Activated T-helper 1 cell treated with Interleukin-2 at 50 U/mL for 16 hours (primary cell): ENCODE measurements around the gene C9orf78.

Source experiments
- DNase-seq: peaks from one replicate; pipeline ENCODE4 v3.0.0-alpha.2; 2020; ENCODE audit warnings: low read depth

The C9orf78 gene

DNA sequence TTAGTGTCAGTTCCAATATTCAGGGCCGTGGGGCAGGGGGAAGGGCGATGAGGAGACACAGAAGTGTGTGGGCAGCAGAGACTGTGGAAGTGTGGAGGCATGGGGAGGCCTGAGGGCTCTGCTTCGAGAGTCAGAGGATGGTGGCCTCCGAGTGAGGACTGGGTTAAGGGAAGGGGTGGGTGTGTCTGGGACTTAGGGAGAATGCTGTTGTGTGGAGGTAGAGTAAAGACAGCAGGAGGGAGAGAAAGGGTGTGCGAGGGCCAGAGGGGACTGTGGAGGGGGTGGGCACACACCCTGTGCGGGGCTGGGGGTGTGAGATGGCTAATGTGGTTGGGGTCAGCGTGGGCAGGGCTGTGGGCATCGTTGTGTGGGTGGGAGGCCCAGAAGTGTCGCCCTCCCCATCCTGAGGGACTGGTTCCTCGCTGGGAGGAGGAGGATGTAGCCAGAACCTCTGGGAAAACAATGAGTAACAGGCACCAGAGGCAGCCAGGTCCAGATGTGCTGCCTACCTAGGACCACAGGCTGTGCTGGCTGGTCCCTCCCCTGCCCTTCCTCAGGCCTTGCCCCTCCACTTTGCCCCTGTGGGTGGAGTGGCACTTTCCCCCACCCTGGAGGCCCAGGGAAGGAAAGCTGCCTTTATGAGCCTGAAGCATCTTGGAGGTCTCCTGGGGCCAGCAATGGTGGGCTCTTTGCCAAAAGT is 4.4 kb upstream of the C9orf78 start:
- DNase-seq, result no peak

DNA sequence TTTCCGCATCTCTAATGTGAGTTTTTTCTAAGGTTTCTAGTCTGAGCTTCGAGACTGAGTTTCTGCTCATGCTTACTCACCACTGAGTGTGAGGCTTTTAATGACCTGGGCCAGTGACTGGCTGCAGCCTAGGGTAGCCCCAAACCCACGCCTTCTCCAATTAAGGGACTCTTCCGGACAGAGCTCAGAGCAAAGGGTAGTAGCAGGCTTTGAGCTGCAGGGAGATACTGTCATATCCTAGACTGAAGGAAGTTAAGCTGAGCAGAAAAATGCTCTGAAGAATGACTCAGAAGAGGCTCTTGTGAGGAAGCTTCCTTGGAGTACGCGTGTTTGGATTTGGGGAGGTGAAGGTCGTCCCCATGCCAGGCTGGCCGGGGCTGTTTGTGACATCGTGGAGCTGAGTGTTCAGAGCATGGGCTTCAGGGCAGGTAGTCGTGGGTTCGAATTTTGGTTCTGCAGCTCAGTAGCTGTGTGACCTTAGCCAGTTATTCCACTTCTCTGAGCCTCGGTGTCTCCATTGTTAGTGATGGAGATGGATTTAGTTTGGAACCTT is 3.7 kb upstream of the C9orf78 start:
- no peak for DNase-seq

DNA sequence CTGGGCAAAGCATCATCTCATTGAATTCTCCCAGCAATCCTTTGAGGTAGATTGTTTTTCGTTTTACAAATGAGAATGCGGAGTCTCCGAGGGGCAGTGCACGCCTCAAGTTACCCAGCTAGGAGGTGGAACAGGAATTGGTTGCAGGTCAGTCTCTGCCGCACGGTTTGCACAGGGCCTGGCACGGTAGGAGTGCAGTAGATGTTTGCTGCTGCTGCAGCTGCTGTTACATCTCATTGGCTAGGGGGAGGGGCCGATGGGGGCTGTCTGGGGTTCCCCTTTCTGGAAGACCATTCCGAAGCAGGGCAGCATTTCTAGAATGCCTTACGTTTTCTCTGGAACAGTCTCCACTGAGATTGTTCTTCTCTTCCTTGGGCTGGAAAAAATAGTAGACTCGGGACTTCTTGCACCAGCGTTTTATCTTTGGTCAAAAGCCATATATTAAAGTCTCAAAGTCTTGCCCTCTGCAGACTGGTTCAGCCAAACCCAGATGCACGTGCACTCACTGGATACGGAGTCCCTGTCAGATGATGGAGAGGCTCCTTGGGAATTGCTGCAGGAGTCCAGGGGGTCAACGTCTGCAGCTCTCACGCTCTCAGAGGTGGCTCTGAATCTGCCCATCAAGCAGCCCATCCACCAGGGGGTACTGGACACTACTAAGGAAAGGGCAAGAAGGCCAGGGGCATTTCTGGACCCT is 1.4 kb upstream of the C9orf78 start:
- DNase-seq, result no peak

DNA sequence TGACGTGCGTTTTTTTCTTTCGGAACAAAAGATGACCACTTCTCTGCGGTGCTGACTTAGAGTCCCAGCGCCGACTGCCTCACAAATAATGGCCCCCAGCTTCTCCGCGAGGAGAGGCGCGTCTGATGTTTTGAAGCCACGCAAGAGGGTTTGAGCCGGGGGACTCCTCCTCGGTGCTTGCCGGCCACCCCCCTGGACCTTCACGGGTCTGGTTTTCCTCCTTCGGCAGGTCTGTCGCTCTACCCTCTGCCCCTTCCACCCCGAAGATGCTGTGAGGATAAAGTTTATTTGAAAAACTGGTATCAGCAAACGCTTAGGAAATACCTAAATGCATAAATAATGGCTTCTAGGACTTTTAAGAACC is 767 bp upstream of the C9orf78 start:
- DNase-seq, result no peak

DNA sequence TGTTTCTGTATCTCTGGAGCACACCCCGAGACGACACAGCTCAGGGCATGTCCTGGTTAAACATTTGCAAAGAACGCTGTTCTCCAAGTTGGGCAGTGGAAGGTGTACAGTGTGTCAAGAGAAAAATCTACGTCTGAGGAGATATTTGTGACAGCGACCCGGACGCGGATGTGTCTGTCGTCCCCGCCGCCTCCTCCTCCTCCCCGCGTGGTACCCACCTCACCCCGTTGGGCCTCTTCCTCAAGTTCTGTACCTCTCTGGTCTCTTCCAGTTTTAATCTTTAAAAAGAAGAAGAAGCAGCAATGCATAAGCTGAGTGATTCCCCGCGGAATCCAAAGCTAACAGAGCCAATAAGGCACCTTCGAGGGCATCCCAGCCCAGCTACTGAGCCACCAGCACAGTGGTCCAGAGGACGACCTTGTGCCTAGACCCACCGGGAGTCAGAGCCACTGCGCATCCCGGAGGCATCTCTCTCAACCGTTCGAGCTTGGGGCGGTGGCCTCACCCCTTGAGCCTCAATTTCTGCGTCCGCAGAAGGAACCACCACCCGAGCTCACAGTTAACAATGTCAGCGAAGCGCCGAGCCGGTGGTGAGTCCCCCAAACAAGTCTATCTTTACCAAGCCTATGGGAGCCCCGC is 467 bp downstream of the C9orf78 start:
- DNase-seq, result peak; percentile 30

- no peak for DNase-seq
These were observed 2.1 kb downstream of the C9orf78 start for GRCh38 chr9:129832982-129833381.

GRCh38 chr9:129828969-129829368 is 6.1 kb downstream of the C9orf78 start:
- DNase-seq, result no peak

GRCh38 chr9:129828051-129828450 is 7.0 kb downstream of the C9orf78 start:
- DNase-seq, result no peak

GRCh38 chr9:129826759-129827158 is 8.3 kb downstream of the C9orf78 start:
- no peak for DNase-seq

DNA sequence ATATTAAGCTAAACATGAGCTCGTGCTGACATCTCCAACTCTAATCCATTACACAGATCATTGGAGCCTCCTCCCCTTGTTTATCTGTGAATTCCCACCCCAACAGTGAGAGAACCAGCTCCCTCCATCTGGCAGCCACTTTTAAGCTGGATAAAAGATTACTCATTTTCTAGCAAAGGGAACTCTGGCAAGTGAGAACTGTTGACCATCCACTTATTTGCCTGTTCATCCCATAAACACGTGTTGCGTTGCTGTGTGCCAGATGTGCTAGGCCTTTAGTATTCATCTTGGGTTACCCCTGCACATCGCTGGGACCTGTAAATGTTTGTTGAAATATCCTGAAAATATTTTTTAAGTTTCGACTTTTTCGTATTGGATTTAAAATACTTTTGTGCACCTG is 8.7 kb downstream of the C9orf78 start:
- no peak for DNase-seq

GRCh38 chr9:129823935-129824601 is 11.0 kb downstream of the C9orf78 start, which contains the start of gene TOR1A:
TOR1A (minus strand) TSS chr9:129824136; CDS start chr9:129824085, 51 bp downstream.
- DNase-seq, result peak; percentile 82

DNA sequence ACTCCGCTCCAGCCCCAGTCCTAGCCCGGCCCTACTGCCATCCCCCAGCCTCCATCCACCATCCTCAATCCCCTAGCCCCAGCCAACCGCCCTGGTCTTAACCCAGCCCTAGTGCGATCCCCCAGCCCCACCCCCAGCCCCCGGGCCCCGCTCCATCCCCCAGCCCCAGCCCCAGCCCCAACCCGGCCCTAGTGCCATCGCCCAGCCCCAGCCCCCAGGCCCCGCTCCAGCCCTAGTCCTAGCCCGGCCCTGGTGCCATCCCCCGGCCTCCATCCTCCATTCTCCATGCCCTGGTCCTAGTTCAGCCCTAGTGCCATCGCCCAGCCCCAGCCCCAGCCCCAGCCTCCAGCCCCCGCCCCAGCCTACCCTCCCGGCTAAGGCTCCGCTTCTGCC is 11.5 kb downstream of the C9orf78 start:
- no peak for DNase-seq

DNA sequence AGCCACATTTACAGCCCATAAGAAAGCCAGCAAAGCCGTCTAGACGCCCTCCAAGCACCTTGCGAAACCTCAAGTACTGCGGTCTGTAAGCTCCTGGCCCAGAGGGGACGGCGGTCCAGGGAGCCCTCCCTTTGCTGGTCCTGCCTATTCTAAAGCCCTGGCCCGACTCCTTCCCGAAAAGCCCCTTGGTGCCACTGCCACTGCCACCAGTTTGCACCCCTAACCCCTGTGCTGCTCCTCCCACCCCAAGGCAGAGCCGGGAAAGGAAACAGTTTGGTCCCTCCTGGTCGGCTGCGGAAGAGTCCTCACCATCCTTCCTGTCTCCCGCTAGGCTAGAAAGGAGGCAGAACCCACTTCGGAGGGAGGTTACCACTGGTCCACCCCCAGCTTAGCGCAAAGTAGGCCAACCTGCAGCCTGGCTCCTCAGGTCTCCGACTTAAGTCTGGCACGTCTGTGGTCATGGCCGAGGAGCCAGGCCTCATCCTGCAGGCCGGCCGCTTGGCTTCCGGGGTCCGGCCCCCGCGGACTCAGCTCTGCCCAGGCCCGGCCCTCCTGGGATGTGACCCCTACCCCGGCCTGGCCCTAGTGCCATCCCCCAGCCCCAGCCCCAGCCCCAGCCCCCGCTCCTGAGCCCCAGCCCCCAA is 12.1 kb downstream of the C9orf78 start:
- DNase-seq, result no peak

DNA sequence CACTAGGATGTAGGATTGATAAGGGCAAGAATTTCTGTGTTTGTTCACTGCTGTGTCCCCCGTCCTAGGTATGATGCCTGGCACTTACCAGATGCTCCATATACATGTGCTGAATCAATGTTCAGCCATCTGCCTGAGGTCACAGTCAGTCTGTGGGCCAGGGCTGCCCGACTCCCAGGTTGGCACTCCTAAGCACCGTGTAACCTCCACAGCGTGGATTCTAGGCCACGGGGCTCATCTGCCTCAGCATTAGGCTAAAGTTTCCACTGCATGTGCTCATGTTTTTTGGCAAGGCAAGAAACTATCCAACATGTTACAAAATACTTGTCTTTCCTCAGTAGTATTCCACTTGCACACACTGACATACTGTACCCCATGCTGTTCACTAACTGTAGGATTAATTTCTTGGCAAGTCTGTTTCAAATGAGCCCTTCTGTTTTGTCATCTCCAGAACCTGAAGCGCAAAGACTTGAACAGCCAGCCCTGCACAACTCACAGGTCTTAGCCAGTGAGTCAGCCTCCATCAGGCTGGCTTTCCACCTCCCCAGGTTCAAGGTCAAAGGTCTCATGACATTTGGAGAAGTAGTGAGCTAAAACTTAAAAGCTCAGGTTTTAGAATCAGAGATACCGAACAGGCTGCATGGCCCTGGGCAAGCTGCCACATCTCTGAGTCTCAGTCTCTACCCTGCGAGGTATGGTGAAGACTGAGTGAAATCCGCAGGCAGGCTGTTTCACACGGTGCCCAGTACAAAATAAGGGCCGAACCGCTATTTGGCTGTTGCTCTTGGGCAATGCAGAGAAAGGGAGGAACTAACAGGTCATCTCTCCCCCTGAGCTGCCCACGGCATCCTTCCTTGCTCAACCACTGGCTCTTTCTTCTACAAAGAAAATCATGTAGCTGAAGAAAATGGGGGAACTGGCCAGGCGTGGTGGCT is 18.3 kb downstream of the C9orf78 start:
- DNase-seq, result no peak

- no peak for DNase-seq
These were observed 19.8 kb downstream of the C9orf78 start for GRCh38 chr9:129815278-129815677.

GRCh38 chr9:129814432-129815223 is 20.4 kb downstream of the C9orf78 start:
- no peak for DNase-seq

- no peak for DNase-seq
These were observed 21.4 kb downstream of the C9orf78 start for GRCh38 chr9:129813661-129814060.

DNA sequence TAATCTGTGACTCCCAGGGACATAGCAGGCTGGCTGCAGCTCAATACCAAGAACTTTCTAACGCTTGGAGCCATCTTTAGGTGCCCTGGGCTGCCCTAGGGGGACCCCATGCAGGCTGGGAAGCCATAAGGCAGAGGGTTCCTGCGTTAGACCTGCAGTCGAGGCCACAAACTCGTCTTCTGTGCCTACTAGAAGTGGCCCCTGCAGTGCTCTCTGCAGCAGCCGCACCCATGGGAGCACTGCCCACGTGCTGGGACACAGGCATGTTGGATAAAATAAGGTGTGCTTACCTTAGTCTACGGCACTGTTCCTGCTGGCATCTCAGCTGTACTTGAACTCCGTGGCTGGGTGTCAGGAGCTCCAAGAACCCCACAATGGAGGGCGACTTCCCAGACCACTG is 22.7 kb downstream of the C9orf78 start:
- DNase-seq, result no peak

DNA sequence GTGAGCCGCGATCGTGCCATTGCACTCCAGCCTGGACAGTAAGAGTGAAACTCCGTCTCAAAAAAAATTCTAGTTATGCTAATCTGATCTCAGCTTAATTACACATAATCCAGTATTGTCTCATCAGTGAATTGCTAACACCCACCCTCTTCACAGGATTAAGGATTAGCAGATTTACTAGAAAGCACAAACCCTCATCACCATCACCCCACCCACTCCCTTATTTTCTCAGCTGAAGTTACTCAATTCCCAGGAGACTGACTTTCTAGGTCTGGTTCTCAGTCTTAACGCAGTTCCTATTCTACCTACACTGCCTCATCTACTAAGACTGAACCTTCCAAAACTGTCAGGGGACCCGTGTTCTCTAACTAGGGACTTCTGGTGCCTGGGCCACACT is 23.1 kb downstream of the C9orf78 start:
- no peak for DNase-seq

GRCh38 chr9:129810788-129811187 is 24.3 kb downstream of the C9orf78 start:
- DNase-seq, result no peak
